ENCODE measurements around the gene NTNG1. TPM values are rescaled to one million over a fixed set of nuclear protein-coding genes. Genes with fewer than 3 reads are reported as not detected.
"Not testable (repeated sequence)": the region's sequence is repeated elsewhere in the genome, so short reads cannot be mapped to it uniquely, and the experiment has no call there.

The NTNG1 gene
- total RNA-seq, 2 donors from 2014 or later: not detected

GRCh38 chr1:107153014-107153413, 12.2 kb downstream of the NTNG1 start:
- Mint-ChIP-seq H3K27ac (no peak overlapping the region), H3K4me1 (no peaks in the 10 kb centered on the region), H3K36me3 (ENCODE audit: low read depth) (no peaks in the 10 kb centered on the region), H3K4me3 (no peak overlapping the region), H3K27me3 (peaks cover 18% of the 10 kb centered on the region)
- DNase-seq: no peak
- H3K9me3 ChIP-seq (ENCODE audit: control insufficient read depth, low read length, poor library complexity, severe bottlenecking): no peaks in the 10 kb centered on the region
- ATAC-seq: no peak

- H3K9me3 ChIP-seq (ENCODE audit: control insufficient read depth, low read length, poor library complexity, severe bottlenecking): no peaks in the 10 kb centered on the region
- Mint-ChIP-seq H3K4me3 (no peak overlapping the region), H3K27ac (no peak overlapping the region), H3K4me1 (no peaks in the 10 kb centered on the region), H3K27me3 (peaks cover 23% of the 10 kb centered on the region), H3K36me3 (ENCODE audit: low read depth) (no peaks in the 10 kb centered on the region)
- ATAC-seq: no peak
- DNase-seq: no peak
Observed at GRCh38 chr1:107158496-107158895, 17.7 kb downstream of the NTNG1 start.

- H3K4me3 Mint-ChIP-seq: no peak overlapping the region
Observed at GRCh38 chr1:107158991-107159390, 18.2 kb downstream of the NTNG1 start.

GRCh38 chr1:107162745-107163144, 21.9 kb downstream of the NTNG1 start:
- H3K36me3 Mint-ChIP-seq (ENCODE audit: low read depth): no peaks in the 10 kb centered on the region
- DNase-seq (no peak), ATAC-seq (no peak)
- H3K27me3 Mint-ChIP-seq: peaks cover 17% of the 10 kb centered on the region
- no peak overlapping the region for H3K27ac Mint-ChIP-seq
- H3K4me1 Mint-ChIP-seq: no peaks in the 10 kb centered on the region
- H3K9me3 ChIP-seq (ENCODE audit: control insufficient read depth, low read length, poor library complexity, severe bottlenecking): no peaks in the 10 kb centered on the region
- H3K4me3 Mint-ChIP-seq: no peak overlapping the region

More at GRCh38 chr1:107158991-107159390, 18.2 kb downstream of the NTNG1 start:
- Mint-ChIP-seq H3K27me3 (peaks cover 18% of the 10 kb centered on the region), H3K36me3 (ENCODE audit: low read depth) (no peaks in the 10 kb centered on the region), H3K4me1 (no peaks in the 10 kb centered on the region), H3K27ac (no peak overlapping the region)
- DNase-seq (no peak), ATAC-seq (no peak)
- H3K9me3 ChIP-seq (ENCODE audit: control insufficient read depth, low read length, poor library complexity, severe bottlenecking): no peaks in the 10 kb centered on the region

- H3K27ac Mint-ChIP-seq; H3K27me3 Mint-ChIP-seq; H3K36me3 Mint-ChIP-seq (ENCODE audit: low read depth); H3K9me3 ChIP-seq (ENCODE audit: control insufficient read depth, low read length, poor library complexity, severe bottlenecking); DNase-seq; ATAC-seq; H3K4me1 Mint-ChIP-seq; H3K4me3 Mint-ChIP-seq: not testable (repeated sequence)
Observed at GRCh38 chr1:107164901-107165300, 24.1 kb downstream of the NTNG1 start.

- Mint-ChIP-seq H3K27ac (no peak overlapping the region), H3K4me3 (no peak overlapping the region), H3K36me3 (ENCODE audit: low read depth) (no peaks in the 10 kb centered on the region), H3K4me1 (no peaks in the 10 kb centered on the region), H3K27me3 (peaks cover 4% of the 10 kb centered on the region)
- DNase-seq: no peak
- no peaks in the 10 kb centered on the region for H3K9me3 ChIP-seq (ENCODE audit: control insufficient read depth, low read length, poor library complexity, severe bottlenecking)
- ATAC-seq: no peak
Observed at GRCh38 chr1:107169615-107170014, 28.8 kb downstream of the NTNG1 start.

- Mint-ChIP-seq H3K27me3 (peaks cover 4% of the 10 kb centered on the region), H3K36me3 (ENCODE audit: low read depth) (no peaks in the 10 kb centered on the region), H3K4me1 (no peaks in the 10 kb centered on the region), H3K27ac (no peak overlapping the region), H3K4me3 (no peak overlapping the region)
- DNase-seq (no peak), ATAC-seq (no peak)
- H3K9me3 ChIP-seq (ENCODE audit: control insufficient read depth, low read length, poor library complexity, severe bottlenecking): no peaks in the 10 kb centered on the region
Observed at GRCh38 chr1:107171333-107171732, 30.5 kb downstream of the NTNG1 start.

GRCh38 chr1:107172450-107173170, 31.8 kb downstream of the NTNG1 start:
- ATAC-seq (no peak), DNase-seq (no peak)
- Mint-ChIP-seq H3K27me3 (peaks cover 4% of the 10 kb centered on the region), H3K36me3 (ENCODE audit: low read depth) (no peaks in the 10 kb centered on the region), H3K4me3 (no peak overlapping the region), H3K27ac (no peak overlapping the region), H3K4me1 (no peaks in the 10 kb centered on the region)
- no peaks in the 10 kb centered on the region for H3K9me3 ChIP-seq (ENCODE audit: control insufficient read depth, low read length, poor library complexity, severe bottlenecking)

GRCh38 chr1:107175102-107175909, 34.5 kb downstream of the NTNG1 start:
- H3K4me3 Mint-ChIP-seq: no peak overlapping the region
- no peak overlapping the region for H3K27ac Mint-ChIP-seq
- no peak for DNase-seq
- H3K4me1 Mint-ChIP-seq: no peaks in the 10 kb centered on the region
- H3K9me3 ChIP-seq (ENCODE audit: control insufficient read depth, low read length, poor library complexity, severe bottlenecking): no peaks in the 10 kb centered on the region
- ATAC-seq: no peak
- H3K36me3 Mint-ChIP-seq (ENCODE audit: low read depth): no peaks in the 10 kb centered on the region
- peaks cover 9% of the 10 kb centered on the region for H3K27me3 Mint-ChIP-seq

- no peak overlapping the region for H3K27ac Mint-ChIP-seq
- H3K4me3 Mint-ChIP-seq: no peak overlapping the region
- no peaks in the 10 kb centered on the region for H3K36me3 Mint-ChIP-seq (ENCODE audit: low read depth)
- H3K4me1 Mint-ChIP-seq: no peaks in the 10 kb centered on the region
- H3K27me3 Mint-ChIP-seq: peaks cover 12% of the 10 kb centered on the region
- no peaks in the 10 kb centered on the region for H3K9me3 ChIP-seq (ENCODE audit: control insufficient read depth, low read length, poor library complexity, severe bottlenecking)
- ATAC-seq (no peak), DNase-seq (no peak)
Observed at GRCh38 chr1:107181253-107181969, 40.6 kb downstream of the NTNG1 start.

GRCh38 chr1:107183011-107183410, 42.2 kb downstream of the NTNG1 start:
- no peaks in the 10 kb centered on the region for H3K9me3 ChIP-seq (ENCODE audit: control insufficient read depth, low read length, poor library complexity, severe bottlenecking)
- ATAC-seq (no peak), DNase-seq (no peak)
- no peaks in the 10 kb centered on the region for H3K4me1 Mint-ChIP-seq
- peaks cover 12% of the 10 kb centered on the region for H3K27me3 Mint-ChIP-seq
- no peaks in the 10 kb centered on the region for H3K36me3 Mint-ChIP-seq (ENCODE audit: low read depth)
- H3K4me3 Mint-ChIP-seq: no peak overlapping the region
- H3K27ac Mint-ChIP-seq: no peak overlapping the region

- DNase-seq (no peak), ATAC-seq (no peak)
- Mint-ChIP-seq H3K36me3 (ENCODE audit: low read depth) (no peaks in the 10 kb centered on the region), H3K4me3 (no peak overlapping the region), H3K4me1 (no peaks in the 10 kb centered on the region), H3K27ac (no peak overlapping the region), H3K27me3 (peaks cover 8% of the 10 kb centered on the region)
- H3K9me3 ChIP-seq (ENCODE audit: control insufficient read depth, low read length, poor library complexity, severe bottlenecking): no peaks in the 10 kb centered on the region
Observed at GRCh38 chr1:107184888-107185287, 44.0 kb downstream of the NTNG1 start.

- no peak for ATAC-seq
Observed at GRCh38 chr1:107187399-107187798, 46.6 kb downstream of the NTNG1 start.

More at GRCh38 chr1:107187399-107187798, 46.6 kb downstream of the NTNG1 start:
- Mint-ChIP-seq H3K4me1 (no peaks in the 10 kb centered on the region), H3K27ac (no peak overlapping the region), H3K36me3 (ENCODE audit: low read depth) (no peaks in the 10 kb centered on the region), H3K4me3 (no peak overlapping the region), H3K27me3 (peaks cover 7% of the 10 kb centered on the region)
- H3K9me3 ChIP-seq (ENCODE audit: control insufficient read depth, low read length, poor library complexity, severe bottlenecking): no peaks in the 10 kb centered on the region
- DNase-seq: no peak
